Pancreas (tissue), 10 donors: Measurements from ENCODE around the gene BMPR1B. TPM values are rescaled to one million over a fixed set of nuclear protein-coding genes. Genes with fewer than 3 reads are reported as not detected.

Experiments
- ATAC-seq, 4 donors: fragments of 200-7000 bp; cut with Tn5 transposase; one replicate each; pipeline versions ENCODE4 v1.8.0 to v1.9.1; 2020; ENCODE audit warnings: mild to moderate bottlenecking in 4 of 4, moderate library complexity in 4 of 4
- DNase-seq, 6 donors: peaks; one replicate each; pipeline ENCODE4 v3.0.0-alpha.2; 2020
- FAIRE-seq: peaks from 2 replicates; lab custom pipeline; 2012; peaks lifted over from hg19 to GRCh38; lab: Jason Lieb, UNC
- H3K27ac ChIP-seq, 4 donors: fragments of 200-600 bp; sonication (generic); 1 replicate in 3 of 4; 2 replicates in 1 of 4; pipeline versions ENCODE4 v1.5.0 to v1.8.0; 2020
- H3K27me3 ChIP-seq, 4 donors: fragments of 200-600 bp; one replicate each; pipeline ENCODE4 v1.8.0; 2021
- H3K36me3 ChIP-seq, 3 donors: fragments of 200-600 bp; sonication (generic) in 1 of 3; one replicate each; pipeline versions ENCODE4 v1.5.0 to v1.8.0; 2020 to 2021
- H3K4me1 ChIP-seq, 3 donors: fragments of 200-600 bp; one replicate each; pipeline ENCODE4 v1.8.0; 2021
- H3K4me3 ChIP-seq, 4 donors: fragments of 200-600 bp; sonication (generic) in 2 of 4; one replicate each; pipeline versions ENCODE4 v1.5.0 to v1.8.0; 2020 to 2021
- H3K9me3 ChIP-seq, 4 donors: fragments of 200-600 bp; one replicate each; pipeline ENCODE4 v1.8.0; 2021
- WGBS, 2 donors: extraction: QIAGEN DNeasy Blood & Tissue Kit; methylation state at CpG; one replicate each; pipeline ENCODE4 v1.1.7; 2013; 5-methylcytosine and 5-hydroxymethylcytosine counted together
- intact Hi-C, 3 donors: fragments of 100-400 bp; cut with DNase I; formaldehyde crosslinking; loops; one replicate each; pipeline versions ENCODE4 v1.11.1 to v1.14.2; 2022
- polyA plus RNA-seq, 2 donors: library from polyadenylated mRNA; stranded (reverse); fragments of 200-250 nt; gene quantifications; one replicate each; pipeline ENCODE4 v1.2.3, GENCODE V29; 2013
- total RNA-seq, 6 donors: library from RNA; stranded (reverse); fragmentation: NEBNext Ultra II Directional in 4 of 6; extraction: Animal tissue kit (Norgen Biotek cat#: 25700) in 4 of 6; gene quantifications; one replicate each; pipeline versions ENCODE4 v1.2.1 to v1.2.4, GENCODE V29; 2021 to 2023
- TF ChIP-seq, protein P1 (sequence below), 4 donors: fragments of 200-600 bp; sonication (generic) in 3 of 4; IDR thresholded peaks; one replicate each; pipeline versions ENCODE4 v1.5.0 to v1.8.0; 2021; ENCODE audit warnings: antibody characterized with exemption in 4 of 4
- donor health status: healthy with polysubstance abuse.
- donor health status: DM: no; HTN: no; CAD: no; lungs with moderate emphysema.
- donor health status: DM: no; HTN: no; CAD: no.
- donor health status: control.
- donor health status: control.
- donor health status: Bipolar disorder and iron deficiency.
- donor health status: DM: yes; HTN: yes; CAD: no.
- donor health status: DM: no; HTN: no; CAD: no.
- donor health status: DM: no; HTN: no; CAD: no.
- donor health status: DM: yes; HTN: yes; CAD: no.

BMPR1B gene
- total and polyA plus RNA-seq, 8 donors = 0.46 to 3.7 (median 1.6) TPM

DNA sequence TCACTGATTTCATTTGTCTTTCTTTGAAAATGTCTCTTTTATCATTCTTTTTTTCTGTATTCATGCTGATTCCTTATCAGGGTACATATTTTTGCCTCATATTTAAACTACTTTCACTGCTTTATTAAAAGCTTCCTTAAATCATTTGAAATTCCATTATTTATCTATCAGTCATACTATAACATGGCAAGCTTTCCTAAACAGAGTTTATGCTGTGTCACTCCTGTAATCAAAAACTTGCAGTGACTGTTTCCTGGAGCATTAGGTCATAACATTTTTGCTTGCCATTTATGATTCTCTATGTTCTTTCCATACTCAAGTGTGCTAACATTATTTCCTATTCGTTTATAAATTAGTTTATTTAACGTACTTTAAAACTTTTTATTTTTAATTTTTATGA, 203.7 kb downstream of the BMPR1B start:
- Histone ChIP-seq H3K36me3 (no peaks in the 10 kb centered on the region), H3K27ac (no peak overlapping the region), H3K9me3 (no peaks in the 10 kb centered on the region), H3K4me3 (no peak overlapping the region), H3K4me1 (peaks cover 0 to 3% (median 0%) of the 10 kb centered on the region in 3 donors), H3K27me3 (no peaks in the 10 kb centered on the region)
- ATAC-seq (no peak), FAIRE-seq (peak; percentile 5), DNase-seq (no peak)
- WGBS, 2 donors = 67 to 79% methylated on average over 2 of the region's 2 CpGs
- TF ChIP-seq, protein P1, sequence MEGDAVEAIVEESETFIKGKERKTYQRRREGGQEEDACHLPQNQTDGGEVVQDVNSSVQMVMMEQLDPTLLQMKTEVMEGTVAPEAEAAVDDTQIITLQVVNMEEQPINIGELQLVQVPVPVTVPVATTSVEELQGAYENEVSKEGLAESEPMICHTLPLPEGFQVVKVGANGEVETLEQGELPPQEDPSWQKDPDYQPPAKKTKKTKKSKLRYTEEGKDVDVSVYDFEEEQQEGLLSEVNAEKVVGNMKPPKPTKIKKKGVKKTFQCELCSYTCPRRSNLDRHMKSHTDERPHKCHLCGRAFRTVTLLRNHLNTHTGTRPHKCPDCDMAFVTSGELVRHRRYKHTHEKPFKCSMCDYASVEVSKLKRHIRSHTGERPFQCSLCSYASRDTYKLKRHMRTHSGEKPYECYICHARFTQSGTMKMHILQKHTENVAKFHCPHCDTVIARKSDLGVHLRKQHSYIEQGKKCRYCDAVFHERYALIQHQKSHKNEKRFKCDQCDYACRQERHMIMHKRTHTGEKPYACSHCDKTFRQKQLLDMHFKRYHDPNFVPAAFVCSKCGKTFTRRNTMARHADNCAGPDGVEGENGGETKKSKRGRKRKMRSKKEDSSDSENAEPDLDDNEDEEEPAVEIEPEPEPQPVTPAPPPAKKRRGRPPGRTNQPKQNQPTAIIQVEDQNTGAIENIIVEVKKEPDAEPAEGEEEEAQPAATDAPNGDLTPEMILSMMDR (IDR thresholded peaks at IDR 0.05) = no peak
- intact Hi-C loops = no loop called here

DNA sequence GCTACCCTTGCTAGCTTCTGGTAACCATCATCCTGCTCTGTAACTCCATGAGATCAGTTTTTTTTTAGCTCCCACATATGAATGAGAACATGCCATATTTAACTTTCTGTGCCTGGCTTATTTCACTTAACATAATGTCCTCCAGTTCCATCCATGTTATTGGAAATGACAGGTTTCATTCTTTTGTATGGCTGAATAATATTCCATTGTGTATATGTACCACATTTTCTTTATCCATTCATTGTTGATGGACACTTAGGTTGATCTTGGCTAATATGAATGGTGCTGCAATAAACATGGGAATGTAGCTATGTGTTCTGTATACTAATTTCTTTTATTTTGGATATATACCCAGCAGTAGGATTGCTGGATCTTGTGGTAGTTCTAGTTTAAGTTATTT, 204.7 kb downstream of the BMPR1B start:
- no peaks in the 10 kb centered on the region for H3K27me3 ChIP-seq
- no peak for FAIRE-seq

DNA sequence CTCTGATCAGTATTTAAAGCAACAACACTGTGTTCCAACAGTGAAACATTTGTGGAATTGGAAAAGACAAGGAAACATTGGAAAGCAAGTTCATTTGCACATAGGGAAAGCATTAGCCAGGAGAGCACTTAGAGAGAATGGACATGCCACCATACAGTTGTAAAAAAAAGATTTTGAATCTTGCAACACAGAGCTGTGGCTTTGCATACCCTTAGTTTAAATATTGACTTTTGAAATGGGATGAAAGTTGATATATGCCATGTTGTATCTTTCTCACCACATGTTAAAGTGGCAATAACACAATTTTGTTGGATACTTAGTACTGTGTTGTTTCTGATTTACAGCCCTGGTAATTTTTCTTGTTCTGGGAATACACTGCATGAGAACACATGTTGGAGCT, 208.1 kb downstream of the BMPR1B start:
- intact Hi-C loops = no loop called here
- no peaks in the 10 kb centered on the region for H3K36me3 ChIP-seq
- TF ChIP-seq, protein P1 (IDR thresholded peaks at IDR 0.05) = no peak
- H3K27me3 ChIP-seq = no peaks in the 10 kb centered on the region
- FAIRE-seq = no peak
- ATAC-seq = no peak
- no peak overlapping the region for H3K27ac ChIP-seq
- no peak overlapping the region for H3K4me3 ChIP-seq
- H3K4me1 ChIP-seq = peaks cover 0 to 3% (median 0%) of the 10 kb centered on the region in 3 donors
- no peak for DNase-seq
- H3K9me3 ChIP-seq = no peaks in the 10 kb centered on the region

More for the DNA sequence above, 204.7 kb downstream of the BMPR1B start:
- H3K27ac ChIP-seq = no peak overlapping the region
- no peak overlapping the region for H3K4me3 ChIP-seq
- intact Hi-C loops = no loop called here
- no peaks in the 10 kb centered on the region for H3K36me3 ChIP-seq
- TF ChIP-seq, protein P1 (IDR thresholded peaks at IDR 0.05) = no peak
- peaks cover 0 to 3% (median 0%) of the 10 kb centered on the region in 3 donors for H3K4me1 ChIP-seq
- DNase-seq (no peak), ATAC-seq (no peak)
- H3K9me3 ChIP-seq = no peaks in the 10 kb centered on the region

DNA sequence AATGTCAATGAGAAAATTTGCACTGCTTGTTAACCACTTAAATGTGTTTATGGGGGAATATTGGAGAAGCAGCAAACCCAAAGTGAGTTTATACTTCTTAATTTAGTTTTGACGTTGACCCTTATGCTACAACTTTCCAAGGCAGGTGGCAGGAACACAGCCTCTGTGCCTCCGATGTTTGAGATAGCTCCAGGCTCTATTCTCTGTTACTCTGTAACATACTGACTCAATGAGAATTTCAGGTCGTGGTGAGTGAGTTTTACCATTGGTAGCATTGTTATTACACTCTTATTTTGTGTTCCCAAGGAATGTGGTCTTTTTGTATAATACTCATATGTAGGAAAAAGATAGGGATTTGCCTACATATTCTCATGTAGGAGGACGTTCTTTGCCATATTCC, 210.7 kb downstream of the BMPR1B start:
- no peaks in the 10 kb centered on the region for H3K27me3 ChIP-seq
- no peak for ATAC-seq
- no peaks in the 10 kb centered on the region for H3K9me3 ChIP-seq
- DNase-seq = no peak
- no peak overlapping the region for H3K4me3 ChIP-seq
- H3K36me3 ChIP-seq = no peaks in the 10 kb centered on the region
- H3K27ac ChIP-seq = no peak overlapping the region
- no peaks in the 10 kb centered on the region for H3K4me1 ChIP-seq
- no peak for FAIRE-seq
- intact Hi-C loops = no loop called here
- TF ChIP-seq, protein P1 (IDR thresholded peaks at IDR 0.05) = no peak
- 67 to 77% methylated on average over 4 of the region's 4 CpGs for WGBS, 2 donors

DNA sequence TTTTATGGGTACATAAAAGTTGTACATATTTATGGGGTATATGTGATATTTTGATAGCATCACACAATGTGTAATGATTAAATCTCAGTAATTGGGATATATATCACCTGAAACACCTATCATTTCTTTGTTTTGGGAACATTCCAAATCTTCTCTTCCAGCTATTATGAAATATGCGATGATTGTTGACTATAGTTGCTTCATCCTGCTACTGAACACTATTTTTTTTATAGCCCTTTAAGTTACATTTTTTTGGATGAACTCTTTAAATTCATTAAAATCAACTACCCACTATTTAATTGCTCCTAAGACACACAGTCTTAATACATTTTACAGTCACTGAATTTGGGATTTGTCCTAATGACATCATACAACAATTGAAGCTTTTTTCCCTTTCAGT, 212.9 kb downstream of the BMPR1B start:
- no peak for FAIRE-seq

More for the DNA sequence above, 212.9 kb downstream of the BMPR1B start:
- Histone ChIP-seq H3K4me1 (no peaks in the 10 kb centered on the region), H3K9me3 (no peaks in the 10 kb centered on the region), H3K27ac (no peak overlapping the region), H3K36me3 (no peaks in the 10 kb centered on the region), H3K4me3 (no peak overlapping the region), H3K27me3 (no peaks in the 10 kb centered on the region)
- 35 to 43% methylated on average over 1 of the region's 1 CpG for WGBS, 2 donors
- DNase-seq = no peak
- no peak for ATAC-seq
- intact Hi-C loops = no loop called here
- TF ChIP-seq, protein P1 (IDR thresholded peaks at IDR 0.05) = no peak
